Heart left ventricle (tissue), 16 donors: ENCODE data around the gene SGO1. TPM values are rescaled to one million over a fixed set of nuclear protein-coding genes. Genes with fewer than 3 reads are reported as not detected.

Experiments
- ATAC-seq, 4 donors: fragments of 200-7000 bp; cut with Tn5 transposase; one replicate each; pipeline ENCODE4 v1.9.1; 2020 to 2022; ENCODE audit warnings: moderate library complexity in 4 of 4, mild to moderate bottlenecking in 3 of 4, moderate number of reproducible peaks in 1 of 4
- DNase-seq, 5 donors: peaks; one replicate each; pipeline ENCODE4 v3.0.0-alpha.2; 2020
- H3K27ac ChIP-seq, 12 donors: fragments of 200-600 bp; sonication (generic) in 4 of 12; one replicate each; pipeline versions ENCODE4 v1.5.0 to v1.8.0; 2016 to 2022; ENCODE audit warnings: mild to moderate bottlenecking in 2 of 12
- H3K27me3 ChIP-seq, 9 donors: fragments of 200-600 bp; sonication (generic) in 2 of 9; one replicate each; pipeline versions ENCODE4 v1.5.1 to v1.8.0; 2016 to 2022; ENCODE audit warnings: mild to moderate bottlenecking in 3 of 9
- H3K36me3 ChIP-seq, 9 donors: fragments of 200-600 bp; sonication (generic) in 2 of 9; one replicate each; pipeline versions ENCODE4 v1.5.0 to v1.8.0; 2018 to 2022; ENCODE audit warnings: mild to moderate bottlenecking in 2 of 9
- H3K4me1 ChIP-seq, 12 donors: fragments of 200-600 bp; sonication (generic) in 4 of 12; one replicate each; pipeline versions ENCODE4 v1.5.0 to v1.8.0; 2016 to 2022; ENCODE audit warnings: mild to moderate bottlenecking in 3 of 12
- H3K4me3 ChIP-seq, 12 donors: fragments of 200-600 bp; sonication (generic) in 4 of 12; one replicate each; pipeline versions ENCODE4 v1.5.0 to v1.8.0; 2017 to 2022; ENCODE audit warnings: mild to moderate bottlenecking in 9 of 12, moderate library complexity in 4 of 12
- H3K9me3 ChIP-seq, 12 donors: fragments of 200-600 bp; sonication (generic) in 4 of 12; one replicate each; pipeline versions ENCODE4 v1.5.0 to v1.8.0; 2016 to 2022; ENCODE audit warnings: mild to moderate bottlenecking in 1 of 12
- POLR2A ChIP-seq, 2 donors: fragments of 450-650 bp; IDR thresholded peaks; one replicate each; pipeline ENCODE4 v1.6.1; 2017; ENCODE audit warnings: antibody characterized with exemption in 2 of 2, mild to moderate bottlenecking in 2 of 2, moderate library complexity in 2 of 2
- WGBS, 4 donors: extraction: QIAGEN DNeasy Blood & Tissue Kit in 2 of 4; methylation state at CpG; one replicate each; pipeline versions ENCODE4 v1.1.5 to v1.1.7; 2013 to 2018; 5-methylcytosine and 5-hydroxymethylcytosine counted together
- intact Hi-C, 10 donors: fragments of 100-400 bp; cut with DNase I; formaldehyde crosslinking; loops; one replicate each; pipeline versions ENCODE4 v1.11.1 to v1.14.2; 2022
- polyA plus RNA-seq, 2 donors: library from polyadenylated mRNA; stranded (reverse); fragments of 200-250 nt; gene quantifications; one replicate each; pipeline ENCODE4 v1.2.3, GENCODE V29; 2013
- total RNA-seq, 9 donors: library from RNA; depleted of rRNA in 2 of 9; stranded (reverse); fragments of >200 nt in 2 of 9; fragmentation: NEBNext Ultra II Directional in 3 of 9; extraction: Animal tissue kit (Norgen Biotek cat#: 25700) in 3 of 9; gene quantifications; one replicate each; pipeline versions ENCODE4 v1.1.0 to v1.2.4, GENCODE V29; 2016 to 2023
- TF ChIP-seq, protein P1 (sequence below), 12 donors: fragments of 200-600 bp; sonication (generic) in 4 of 12; IDR thresholded peaks; one replicate each; pipeline versions ENCODE4 v1.5.0 to v1.8.0; 2018 to 2022; ENCODE audit warnings: antibody characterized with exemption in 12 of 12, mild to moderate bottlenecking in 5 of 12
- donor health status: ischemic (EF 13 %, LVEDD 7.1; RV severe dilation, severe dysfunction).
- donor health status: healthy with polysubstance abuse.
- donor health status: DM: no; HTN: yes; CAD: no.
- donor health status: DM: no; HTN: no; CAD: no.
- donor health status: ischemic (EF 25% LVEDD 6.9; RV normal size, moderate dysfunction).
- donor health status: ischemic (EF 25% LVEDD 5.7; RV mildly dilated, moderate dysfunction).
- donor health status: healthy.
- donor health status: DM: yes; HTN: yes; CAD: no.
- donor health status: ischemic (EF 35%, LVEDD 5.7; RV mildly dilated, moderate dysfunction).
- donor health status: nonischemic (EF 11% LVEDD 7.7; RV severe dilation, severe dysfunction).
- donor health status: DM: yes; HTN: yes; CAD: no.
- donor health status: PGD.
- donor health status: ischemic (EF 29% LVEDD 5.4; RV normal size, mild dysfunction).
- donor health status: nonischemic (EF 23%, LVEDD 6.1; RV moderate dilation, normal function).

The SGO1 gene
- total and polyA plus RNA-seq, 11 donors: 0.04 to 2.8 (median 0.28) TPM; not detected in 5

DNA sequence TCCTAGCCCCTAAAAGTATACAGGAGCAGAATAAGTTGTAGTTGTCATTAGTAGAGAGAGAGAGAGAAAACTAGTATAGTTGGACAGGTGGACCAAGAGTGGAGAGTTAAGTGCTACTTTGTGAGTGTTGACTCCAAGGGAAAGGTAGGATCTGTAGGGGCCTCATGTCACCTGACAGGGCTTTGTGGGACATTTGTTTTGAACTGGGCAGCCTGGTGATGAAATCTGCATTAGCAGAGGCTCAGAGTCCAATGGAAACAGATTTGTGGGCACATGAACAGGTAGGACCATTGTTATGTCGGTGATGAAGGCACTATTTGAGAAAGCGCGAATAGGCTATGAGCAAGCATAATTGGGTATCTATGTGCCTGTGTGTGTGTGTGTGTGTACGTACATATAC, 43.5 kb downstream of the SGO1 start:
- no peak for DNase-seq
- H3K27ac ChIP-seq: peak overlapping the region in 9 of 12 donors; percentile 20 to 77 (median 64)
- no peaks in the 10 kb centered on the region for H3K9me3 ChIP-seq
- no peak for TF ChIP-seq POLR2A (IDR thresholded peaks at IDR 0.05)
- TF ChIP-seq, protein P1, sequence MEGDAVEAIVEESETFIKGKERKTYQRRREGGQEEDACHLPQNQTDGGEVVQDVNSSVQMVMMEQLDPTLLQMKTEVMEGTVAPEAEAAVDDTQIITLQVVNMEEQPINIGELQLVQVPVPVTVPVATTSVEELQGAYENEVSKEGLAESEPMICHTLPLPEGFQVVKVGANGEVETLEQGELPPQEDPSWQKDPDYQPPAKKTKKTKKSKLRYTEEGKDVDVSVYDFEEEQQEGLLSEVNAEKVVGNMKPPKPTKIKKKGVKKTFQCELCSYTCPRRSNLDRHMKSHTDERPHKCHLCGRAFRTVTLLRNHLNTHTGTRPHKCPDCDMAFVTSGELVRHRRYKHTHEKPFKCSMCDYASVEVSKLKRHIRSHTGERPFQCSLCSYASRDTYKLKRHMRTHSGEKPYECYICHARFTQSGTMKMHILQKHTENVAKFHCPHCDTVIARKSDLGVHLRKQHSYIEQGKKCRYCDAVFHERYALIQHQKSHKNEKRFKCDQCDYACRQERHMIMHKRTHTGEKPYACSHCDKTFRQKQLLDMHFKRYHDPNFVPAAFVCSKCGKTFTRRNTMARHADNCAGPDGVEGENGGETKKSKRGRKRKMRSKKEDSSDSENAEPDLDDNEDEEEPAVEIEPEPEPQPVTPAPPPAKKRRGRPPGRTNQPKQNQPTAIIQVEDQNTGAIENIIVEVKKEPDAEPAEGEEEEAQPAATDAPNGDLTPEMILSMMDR (IDR thresholded peaks at IDR 0.05): no peak
- H3K4me1 ChIP-seq: peaks cover 0 to 17% (median 9%) of the 10 kb centered on the region in 12 donors
- peaks cover 0 to 47% (median 36%) of the 10 kb centered on the region in 9 donors for H3K36me3 ChIP-seq
- no peak overlapping the region for H3K4me3 ChIP-seq
- intact Hi-C loops: loop anchor here in 2 of 10 donors (5.0 to 10.0 kb wide), 3 partner anchors 45 to 198 kb away; partner anchors contain the start of genes KAT2B (in 2 of the 2), RAB5A (in 1 of the 2) and SGO1 (in 1 of the 2)
- ATAC-seq: no peak
- WGBS, 4 donors: 96 to 98% (median 97%) methylated on average over 4 of the region's 4 CpGs
- no peaks in the 10 kb centered on the region for H3K27me3 ChIP-seq

DNA sequence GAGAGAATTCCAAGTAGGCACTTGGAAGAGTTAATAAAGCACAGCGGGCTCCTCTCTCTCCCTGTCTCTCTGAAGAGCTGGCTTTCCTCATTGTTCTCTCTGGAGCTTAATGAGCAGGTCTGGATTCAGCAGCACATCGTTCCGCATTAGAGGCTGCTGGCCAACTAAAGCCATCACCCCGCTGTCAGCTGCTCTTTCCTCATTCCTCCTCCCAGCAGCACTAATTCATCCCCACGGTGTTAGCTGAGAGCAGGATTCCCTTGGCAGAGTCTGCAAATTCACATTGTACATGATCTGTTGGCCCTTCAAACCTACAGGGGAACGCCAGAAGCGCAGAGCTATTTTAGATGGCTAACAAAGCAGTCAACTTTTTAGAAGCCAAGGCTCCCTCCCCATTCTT, 44.2 kb downstream of the SGO1 start:
- Histone ChIP-seq H3K4me1 (peaks cover 0 to 18% (median 9%) of the 10 kb centered on the region in 12 donors), H3K27me3 (no peaks in the 10 kb centered on the region), H3K4me3 (peak overlapping the region in 1 of 12 donors; percentile 27), H3K9me3 (no peaks in the 10 kb centered on the region), H3K27ac (peak overlapping the region in 9 of 12 donors; percentile 20 to 77 (median 64)), H3K36me3 (peaks cover 0 to 47% (median 36%) of the 10 kb centered on the region in 9 donors)
- DNase-seq (peak in 4 of 5 donors; percentile 56 to 75 (median 69)), ATAC-seq (peak; percentile 96 to 99 (median 98))
- WGBS, 4 donors: 13 to 23% (median 19%) methylated on average over 7 of the region's 7 CpGs
- intact Hi-C loops: loop anchor here in 2 of 10 donors (5.0 to 10.0 kb wide), 3 partner anchors 45 to 197 kb away; partner anchors contain the start of genes KAT2B (in 2 of the 2), RAB5A (in 1 of the 2) and SGO1 (in 1 of the 2)
- TF ChIP-seq, protein P1 (IDR thresholded peaks at IDR 0.05): peak in 1 of 12 donors; percentile 12
- no peak for TF ChIP-seq POLR2A (IDR thresholded peaks at IDR 0.05)

DNA sequence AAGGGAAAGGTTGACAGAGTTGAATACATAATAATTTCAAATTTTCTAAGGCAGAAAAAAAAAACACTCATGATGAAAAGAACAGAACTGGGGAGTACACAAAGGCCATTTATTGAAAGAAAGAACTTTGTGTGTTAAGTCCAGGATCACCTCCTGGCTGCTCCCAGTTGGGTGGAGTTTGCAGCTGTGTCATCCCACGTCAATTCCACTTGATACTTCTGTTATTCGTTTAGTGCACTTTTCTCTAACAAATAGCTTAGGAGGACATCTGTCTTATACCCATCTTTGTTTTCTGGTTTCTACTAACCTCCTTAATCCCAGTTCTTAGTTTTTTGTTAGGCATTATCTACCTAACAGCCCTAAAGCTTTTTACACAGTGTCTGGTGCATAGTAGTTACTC, 44.7 kb downstream of the SGO1 start:
- Histone ChIP-seq H3K27me3 (no peaks in the 10 kb centered on the region), H3K36me3 (peaks cover 0 to 48% (median 30%) of the 10 kb centered on the region in 9 donors), H3K9me3 (no peaks in the 10 kb centered on the region), H3K4me1 (peaks cover 0 to 20% (median 9%) of the 10 kb centered on the region in 12 donors), H3K4me3 (peak overlapping the region in 1 of 12 donors; percentile 27), H3K27ac (peak overlapping the region in 9 of 12 donors; percentile 20 to 77 (median 64))
- DNase-seq: no peak
- peak in 3 of 4 donors; percentile 32 to 47 (median 34) for ATAC-seq
- TF ChIP-seq, protein P1 (IDR thresholded peaks at IDR 0.05): no peak
- TF ChIP-seq POLR2A (IDR thresholded peaks at IDR 0.05): no peak
- intact Hi-C loops: loop anchor here in 2 of 10 donors (5.0 to 10.0 kb wide), 3 partner anchors 46 to 197 kb away; partner anchors contain the start of genes KAT2B (in 2 of the 2), RAB5A (in 1 of the 2) and SGO1 (in 1 of the 2)
- WGBS, 4 donors: 31 to 48% (median 36%) methylated on average over 2 of the region's 2 CpGs

DNA sequence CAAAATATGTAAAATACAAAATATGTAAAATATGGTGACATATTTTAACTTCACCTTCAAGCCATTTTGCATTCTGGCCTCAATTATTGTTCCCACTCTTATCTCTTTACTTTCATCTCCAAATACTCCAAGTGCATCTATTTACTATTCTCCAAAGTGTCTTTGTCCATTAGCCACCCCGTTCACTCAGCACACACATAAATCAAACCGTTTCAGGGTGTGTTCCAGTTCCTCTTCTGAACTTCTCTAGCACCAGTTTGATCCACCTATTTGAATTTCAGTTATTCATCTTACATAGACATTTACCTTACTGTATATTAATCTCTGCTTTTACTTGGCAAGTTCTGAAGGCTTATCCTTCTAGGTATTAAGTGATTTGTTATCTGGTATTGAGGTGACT, 45.1 kb downstream of the SGO1 start:
- peaks cover 0 to 48% (median 28%) of the 10 kb centered on the region in 9 donors for H3K36me3 ChIP-seq
- H3K4me1 ChIP-seq: peaks cover 0 to 20% (median 9%) of the 10 kb centered on the region in 12 donors
- no peaks in the 10 kb centered on the region for H3K9me3 ChIP-seq
- 75 to 81% (median 77%) methylated on average over 2 of the region's 2 CpGs for WGBS, 4 donors
- peak overlapping the region in 5 of 12 donors; percentile 52 to 71 (median 67) for H3K27ac ChIP-seq
- no peaks in the 10 kb centered on the region for H3K27me3 ChIP-seq
- no peak for DNase-seq
- intact Hi-C loops: loop anchor here in 2 of 10 donors (5.0 to 10.0 kb wide), 3 partner anchors 46 to 196 kb away; partner anchors contain the start of genes KAT2B (in 2 of the 2), RAB5A (in 1 of the 2) and SGO1 (in 1 of the 2)
- TF ChIP-seq, protein P1 (IDR thresholded peaks at IDR 0.05): no peak
- TF ChIP-seq POLR2A (IDR thresholded peaks at IDR 0.05): no peak
- no peak for ATAC-seq
- H3K4me3 ChIP-seq: no peak overlapping the region
